Parathyroid adenoma (tissue), 2 donors: ENCODE results near the gene CZIB.

ENCODE experiments used
- H2AFZ ChIP-seq: fragments of 300-600 bp; sonication (generic); one replicate; pipeline ENCODE4 v1.7.0; 2017; ENCODE audit warnings: antibody characterized with exemption, mild to moderate bottlenecking
- H3K27ac ChIP-seq: fragments of 300-600 bp; sonication (generic); one replicate; pipeline ENCODE4 v1.7.0; 2017
- H3K27me3 ChIP-seq: fragments of 300-600 bp; sonication (generic); one replicate; pipeline ENCODE4 v1.7.0; 2017; ENCODE audit warnings: low read length; ENCODE audit not compliant: control insufficient read depth, insufficient read depth
- H3K36me3 ChIP-seq: fragments of 300-600 bp; sonication (generic); one replicate; pipeline ENCODE4 v1.7.0; 2017; ENCODE audit warnings: low read length; ENCODE audit not compliant: control insufficient read depth, insufficient read depth
- H3K4me1 ChIP-seq: fragments of 300-600 bp; sonication (generic); one replicate; pipeline ENCODE4 v1.7.0; 2017; ENCODE audit warnings: control low read depth
- H3K4me2 ChIP-seq: fragments of 300-600 bp; sonication (generic); one replicate; pipeline ENCODE4 v1.7.0; 2017; ENCODE audit warnings: low read length
- H3K4me3 ChIP-seq: fragments of 300-600 bp; sonication (generic); one replicate; pipeline ENCODE4 v1.7.0; 2017; ENCODE audit warnings: low read depth, low read length
- H3K79me2 ChIP-seq: fragments of 300-600 bp; sonication (generic); one replicate; pipeline ENCODE4 v1.7.0; 2017; ENCODE audit warnings: control low read depth
- H3K9ac ChIP-seq: fragments of 300-600 bp; sonication (generic); one replicate; pipeline ENCODE4 v1.7.0; 2017; ENCODE audit warnings: mild to moderate bottlenecking
- H3K9me3 ChIP-seq: fragments of 300-600 bp; sonication (generic); one replicate; pipeline ENCODE4 v1.7.0; 2017; ENCODE audit warnings: low read length; ENCODE audit not compliant: control insufficient read depth
- TF ChIP-seq, protein P1 (sequence below): fragments of 300-600 bp; sonication (generic); IDR thresholded peaks from one replicate; pipeline ENCODE4 v1.7.0; 2017; ENCODE audit warnings: antibody characterized with exemption, mild to moderate bottlenecking
- donor health status: primary hyperparathyroidism.

The CZIB gene

DNA sequence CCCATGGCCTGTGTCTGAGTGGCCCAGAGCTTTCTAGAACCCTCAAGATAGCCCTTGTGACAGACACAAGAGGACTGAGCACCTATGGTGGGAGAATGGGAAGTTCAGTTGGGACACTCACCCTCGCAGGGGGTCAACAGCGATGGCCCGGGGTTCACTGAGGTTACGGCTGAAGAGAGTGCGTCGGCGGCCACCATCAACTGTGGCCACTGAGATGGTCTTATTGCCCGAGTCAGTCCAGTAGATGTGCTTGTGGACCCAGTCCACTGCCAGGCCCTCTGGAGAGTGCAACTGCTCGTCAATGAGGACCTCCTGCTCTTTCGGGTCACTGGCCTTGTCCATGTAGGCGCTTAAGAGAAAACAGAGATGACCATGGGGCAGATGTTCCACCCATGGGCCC, 43.6 kb upstream of the CZIB start:
- H3K27me3 ChIP-seq = no peaks in the 10 kb centered on the region

DNA sequence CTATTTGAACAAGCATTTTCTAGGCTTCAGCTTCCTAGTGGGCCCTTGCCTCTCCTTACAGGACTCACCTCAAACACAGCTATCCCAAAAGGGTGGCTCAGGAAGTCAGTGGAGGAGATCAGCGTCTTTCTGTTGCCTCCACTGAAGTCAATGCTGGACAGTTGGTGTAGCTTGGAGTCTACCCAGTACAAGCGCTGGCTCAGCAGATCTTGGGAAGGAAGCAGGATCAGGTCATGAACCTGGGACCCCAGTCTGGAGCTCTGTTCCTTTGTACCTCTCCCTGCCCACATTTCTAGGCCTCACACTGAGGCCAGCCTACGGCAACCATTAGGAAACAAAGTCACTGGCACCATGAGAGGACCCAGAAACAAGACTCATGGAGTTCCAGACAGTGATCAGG, 41.6 kb upstream of the CZIB start:
- TF ChIP-seq, protein P1, sequence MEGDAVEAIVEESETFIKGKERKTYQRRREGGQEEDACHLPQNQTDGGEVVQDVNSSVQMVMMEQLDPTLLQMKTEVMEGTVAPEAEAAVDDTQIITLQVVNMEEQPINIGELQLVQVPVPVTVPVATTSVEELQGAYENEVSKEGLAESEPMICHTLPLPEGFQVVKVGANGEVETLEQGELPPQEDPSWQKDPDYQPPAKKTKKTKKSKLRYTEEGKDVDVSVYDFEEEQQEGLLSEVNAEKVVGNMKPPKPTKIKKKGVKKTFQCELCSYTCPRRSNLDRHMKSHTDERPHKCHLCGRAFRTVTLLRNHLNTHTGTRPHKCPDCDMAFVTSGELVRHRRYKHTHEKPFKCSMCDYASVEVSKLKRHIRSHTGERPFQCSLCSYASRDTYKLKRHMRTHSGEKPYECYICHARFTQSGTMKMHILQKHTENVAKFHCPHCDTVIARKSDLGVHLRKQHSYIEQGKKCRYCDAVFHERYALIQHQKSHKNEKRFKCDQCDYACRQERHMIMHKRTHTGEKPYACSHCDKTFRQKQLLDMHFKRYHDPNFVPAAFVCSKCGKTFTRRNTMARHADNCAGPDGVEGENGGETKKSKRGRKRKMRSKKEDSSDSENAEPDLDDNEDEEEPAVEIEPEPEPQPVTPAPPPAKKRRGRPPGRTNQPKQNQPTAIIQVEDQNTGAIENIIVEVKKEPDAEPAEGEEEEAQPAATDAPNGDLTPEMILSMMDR = no peak
- Histone ChIP-seq H3K9ac (no peak overlapping the region), H3K27me3 (no peaks in the 10 kb centered on the region), H3K4me1 (no peaks in the 10 kb centered on the region), H2AFZ (no peak overlapping the region), H3K79me2 (no peaks in the 10 kb centered on the region), H3K9me3 (no peaks in the 10 kb centered on the region), H3K4me2 (no peak overlapping the region), H3K36me3 (no peaks in the 10 kb centered on the region), H3K4me3 (no peak overlapping the region), H3K27ac (no peak overlapping the region)

More for the DNA sequence above, 43.6 kb upstream of the CZIB start:
- H2AFZ ChIP-seq = no peak overlapping the region
- no peak overlapping the region for H3K27ac ChIP-seq
- H3K4me1 ChIP-seq = no peaks in the 10 kb centered on the region
- H3K4me3 ChIP-seq = no peak overlapping the region
- H3K9me3 ChIP-seq = no peaks in the 10 kb centered on the region
- H3K4me2 ChIP-seq = no peak overlapping the region
- H3K36me3 ChIP-seq = no peaks in the 10 kb centered on the region
- H3K79me2 ChIP-seq = no peaks in the 10 kb centered on the region
- TF ChIP-seq, protein P1 = no peak
- no peak overlapping the region for H3K9ac ChIP-seq

DNA sequence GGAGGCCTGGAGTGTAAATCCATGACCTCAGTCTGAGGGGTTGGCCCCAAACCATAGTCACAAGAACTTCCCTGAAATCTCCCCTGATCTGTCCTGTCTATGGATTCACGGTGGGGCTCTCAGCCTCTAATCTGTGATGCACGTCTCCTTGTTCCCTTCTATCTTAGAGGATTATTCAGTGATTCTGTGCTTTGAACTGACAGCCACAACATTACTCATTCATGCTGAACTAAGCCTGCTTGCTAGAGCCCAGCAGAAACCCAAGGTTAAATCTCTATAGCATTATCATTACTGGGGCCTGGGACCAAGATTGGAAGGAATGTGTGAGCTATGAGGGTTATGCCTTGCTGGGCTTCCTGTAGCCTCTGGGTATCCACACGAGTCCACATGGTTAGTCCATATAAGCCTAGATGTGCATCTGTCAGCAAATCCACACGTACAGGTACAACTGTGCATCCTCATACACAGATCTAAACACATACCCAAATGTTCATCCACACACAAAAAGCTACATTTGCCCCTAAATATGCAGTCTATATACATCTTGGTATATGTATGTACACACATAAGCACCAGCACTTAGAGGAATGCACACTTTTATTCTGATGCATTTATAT, 40.3 kb upstream of the CZIB start:
- no peak overlapping the region for H3K9ac ChIP-seq
- H3K27me3 ChIP-seq = no peaks in the 10 kb centered on the region
- H2AFZ ChIP-seq = no peak overlapping the region
- H3K79me2 ChIP-seq = no peaks in the 10 kb centered on the region
- no peaks in the 10 kb centered on the region for H3K36me3 ChIP-seq
- no peaks in the 10 kb centered on the region for H3K4me1 ChIP-seq
- H3K9me3 ChIP-seq = no peaks in the 10 kb centered on the region
- H3K27ac ChIP-seq = no peak overlapping the region
- TF ChIP-seq, protein P1 = no peak
- H3K4me2 ChIP-seq = no peak overlapping the region
- H3K4me3 ChIP-seq = no peak overlapping the region

DNA sequence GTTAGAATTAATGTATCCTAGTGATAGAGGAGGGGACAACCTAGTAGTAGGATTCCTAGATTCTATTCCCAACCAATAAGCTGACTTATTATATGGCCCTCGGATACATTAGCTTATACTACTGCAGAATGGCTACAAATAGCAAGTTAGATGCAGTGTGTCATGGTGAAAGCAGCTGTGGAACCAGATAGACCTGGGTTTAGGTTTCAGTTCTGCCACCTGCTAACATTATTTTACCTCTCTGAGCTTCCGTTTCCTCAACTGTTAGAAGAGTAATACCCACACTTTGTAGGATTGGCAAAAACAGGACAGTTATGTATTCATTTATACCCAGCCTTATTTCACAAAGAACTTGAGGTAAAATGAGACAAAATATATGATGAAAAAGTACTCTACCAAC, 39.5 kb upstream of the CZIB start:
- Histone ChIP-seq H3K4me3 (no peak overlapping the region), H3K4me2 (no peak overlapping the region), H3K9me3 (no peaks in the 10 kb centered on the region), H3K4me1 (no peaks in the 10 kb centered on the region), H3K27me3 (no peaks in the 10 kb centered on the region), H3K27ac (no peak overlapping the region), H3K9ac (no peak overlapping the region), H2AFZ (no peak overlapping the region), H3K79me2 (no peaks in the 10 kb centered on the region), H3K36me3 (no peaks in the 10 kb centered on the region)
- TF ChIP-seq, protein P1 = no peak

DNA sequence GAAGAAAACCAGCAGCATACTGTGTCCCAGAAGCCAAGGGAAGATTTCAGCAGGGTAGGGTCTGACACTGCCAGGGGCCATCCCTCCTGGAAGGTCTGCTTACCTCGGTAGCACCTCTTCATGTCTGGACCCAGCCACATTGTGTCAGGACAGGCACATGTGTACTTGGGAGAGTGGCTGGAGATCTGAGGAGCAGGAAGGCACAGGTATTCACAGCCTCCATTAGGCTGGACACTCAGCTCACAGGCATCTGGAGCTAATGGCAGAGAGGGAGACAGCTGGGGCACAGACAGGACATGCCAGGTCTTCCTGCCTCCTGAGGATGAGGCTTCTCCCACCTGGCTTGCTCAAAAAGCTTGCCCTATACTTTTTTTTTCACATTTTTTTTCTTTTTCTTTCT, 37.8 kb upstream of the CZIB start:
- H3K36me3 ChIP-seq = no peaks in the 10 kb centered on the region
- TF ChIP-seq, protein P1 = no peak

More for the DNA sequence above, 37.8 kb upstream of the CZIB start:
- Histone ChIP-seq H3K27me3 (no peaks in the 10 kb centered on the region), H3K79me2 (no peaks in the 10 kb centered on the region), H3K4me3 (no peak overlapping the region), H3K4me1 (no peaks in the 10 kb centered on the region), H3K9ac (no peak overlapping the region), H3K9me3 (no peaks in the 10 kb centered on the region), H3K27ac (no peak overlapping the region), H3K4me2 (no peak overlapping the region), H2AFZ (no peak overlapping the region)
